Midbrain (tissue), 1 donor: Measurements from ENCODE around the gene GSDMA.

ENCODE experiments used
- DNase-seq: peaks from one replicate; lab custom pipeline; 2025; lab: John Stamatoyannopoulos, UW

Gene GSDMA

DNA sequence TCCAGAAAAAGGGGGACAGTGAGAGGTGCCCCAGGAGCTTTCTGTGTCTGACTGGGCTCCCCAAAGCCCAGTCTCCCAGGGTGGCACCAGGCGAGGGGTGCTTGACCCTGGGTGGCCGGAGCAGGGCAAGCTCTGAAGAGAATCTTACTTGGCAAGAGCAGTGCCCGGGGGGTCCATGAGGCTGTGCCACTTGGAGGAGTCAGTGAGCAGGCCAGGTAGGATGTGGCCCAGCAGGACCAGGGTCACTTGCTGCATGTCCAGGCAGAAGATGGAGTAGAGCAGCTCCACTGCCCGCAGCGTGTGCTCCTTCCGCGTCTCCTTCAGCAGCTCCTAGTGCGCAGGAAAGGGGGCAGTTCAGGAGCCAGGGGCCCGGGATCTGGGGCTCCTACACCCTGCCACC lies 59.7 kb downstream of the GSDMA start:
- no peak for DNase-seq

DNA sequence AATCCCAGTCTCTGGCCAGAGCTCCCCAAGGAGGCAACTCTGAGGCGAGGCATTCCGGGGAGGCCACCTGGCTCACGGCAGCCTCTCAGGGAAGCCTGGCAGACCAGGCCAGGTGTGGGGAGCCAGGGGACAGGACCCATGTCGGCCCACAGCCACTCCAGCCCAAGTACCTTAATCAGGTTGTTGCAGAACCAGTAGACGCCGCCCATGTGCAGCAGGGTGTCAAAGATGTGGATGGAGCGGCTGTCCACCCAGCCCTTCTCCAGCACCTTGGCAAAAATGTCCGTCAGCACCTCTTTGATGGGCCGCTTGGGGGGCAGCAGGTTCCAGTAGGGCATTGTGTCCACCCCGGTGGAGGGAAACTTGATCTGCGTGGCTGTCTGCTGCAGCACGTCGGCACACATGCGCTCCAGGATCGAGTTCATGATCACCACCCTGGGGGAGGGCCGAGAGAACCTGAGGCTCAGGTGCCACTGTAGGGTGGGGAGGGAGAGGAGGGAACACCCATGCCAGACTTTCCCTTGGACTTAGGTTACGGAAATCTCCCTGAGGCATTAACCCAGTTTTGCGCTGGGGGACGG lies 60.2 kb downstream of the GSDMA start:
- DNase-seq: no peak

DNA sequence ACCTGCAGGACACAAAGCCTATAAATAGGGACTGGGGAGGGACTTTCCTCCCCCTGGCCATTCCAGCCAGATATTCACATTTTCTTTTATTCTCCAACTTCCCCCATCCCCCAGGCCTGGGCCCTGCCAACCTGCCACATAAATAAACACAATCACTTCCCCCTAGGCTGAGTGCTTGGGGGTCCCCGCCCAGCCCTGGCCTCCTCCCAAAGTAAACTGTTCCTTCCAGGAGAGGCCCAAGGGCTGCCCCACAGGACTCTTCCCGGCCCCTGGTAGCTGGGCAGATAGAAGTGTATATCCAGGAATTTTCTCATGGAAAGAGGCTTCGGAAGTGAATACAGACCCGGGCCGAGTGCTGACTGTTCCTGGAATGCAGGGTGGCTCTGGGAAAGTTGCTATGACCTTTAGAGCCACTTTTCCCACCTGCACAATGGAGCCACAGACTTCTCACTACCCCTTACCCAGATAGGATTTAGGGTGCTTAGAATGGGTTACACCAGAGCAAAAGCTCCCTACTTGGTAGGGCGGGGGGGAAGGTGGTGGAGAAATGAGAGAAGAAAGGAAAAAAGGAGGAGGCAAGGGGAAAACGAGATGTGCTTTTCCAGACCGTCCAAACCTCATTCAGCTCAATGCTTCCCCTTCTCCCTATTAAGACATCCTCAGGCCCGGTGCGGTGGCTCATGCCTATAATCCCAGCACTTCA lies 60.9 kb downstream of the GSDMA start:
- no peak for DNase-seq

DNA sequence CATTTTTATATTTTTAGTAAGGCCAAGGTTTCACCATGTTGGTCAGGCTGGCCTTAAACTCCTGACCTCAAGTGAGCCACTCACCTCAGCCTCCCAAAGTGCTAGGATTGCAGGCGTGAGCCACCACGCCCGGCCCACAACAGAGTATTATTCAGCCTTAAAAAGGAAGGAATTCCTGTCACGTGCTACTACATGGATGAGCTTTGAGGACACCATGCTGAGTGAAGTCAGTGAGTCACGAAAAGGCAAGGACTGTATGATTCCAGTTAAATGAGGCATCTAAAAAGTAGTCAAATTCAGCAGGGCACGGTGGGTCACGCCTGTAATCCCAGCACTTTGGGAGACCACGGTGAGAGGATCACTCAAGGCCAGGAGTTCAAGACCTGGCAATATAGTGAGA lies 62.1 kb downstream of the GSDMA start:
- no peak for DNase-seq

DNA sequence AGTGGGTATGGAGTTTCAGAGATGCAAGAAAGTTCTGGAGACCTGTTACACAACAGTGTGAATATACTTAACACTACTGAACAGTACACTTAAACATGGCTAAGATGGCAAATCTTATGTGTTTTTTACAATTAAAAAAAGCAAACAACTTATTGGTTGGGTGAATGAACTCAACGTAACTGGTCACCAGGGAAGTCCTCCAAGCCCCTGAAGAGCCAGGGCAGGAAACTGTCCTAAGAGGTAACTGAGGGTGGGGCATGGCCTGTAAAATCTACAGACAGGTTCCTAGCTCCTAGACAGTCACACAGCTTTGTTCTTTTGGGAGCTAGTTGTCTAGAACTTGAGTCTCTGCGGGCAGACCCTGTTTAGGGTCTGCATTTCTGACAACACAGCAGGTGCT lies 62.8 kb downstream of the GSDMA start:
- DNase-seq: no peak

DNA sequence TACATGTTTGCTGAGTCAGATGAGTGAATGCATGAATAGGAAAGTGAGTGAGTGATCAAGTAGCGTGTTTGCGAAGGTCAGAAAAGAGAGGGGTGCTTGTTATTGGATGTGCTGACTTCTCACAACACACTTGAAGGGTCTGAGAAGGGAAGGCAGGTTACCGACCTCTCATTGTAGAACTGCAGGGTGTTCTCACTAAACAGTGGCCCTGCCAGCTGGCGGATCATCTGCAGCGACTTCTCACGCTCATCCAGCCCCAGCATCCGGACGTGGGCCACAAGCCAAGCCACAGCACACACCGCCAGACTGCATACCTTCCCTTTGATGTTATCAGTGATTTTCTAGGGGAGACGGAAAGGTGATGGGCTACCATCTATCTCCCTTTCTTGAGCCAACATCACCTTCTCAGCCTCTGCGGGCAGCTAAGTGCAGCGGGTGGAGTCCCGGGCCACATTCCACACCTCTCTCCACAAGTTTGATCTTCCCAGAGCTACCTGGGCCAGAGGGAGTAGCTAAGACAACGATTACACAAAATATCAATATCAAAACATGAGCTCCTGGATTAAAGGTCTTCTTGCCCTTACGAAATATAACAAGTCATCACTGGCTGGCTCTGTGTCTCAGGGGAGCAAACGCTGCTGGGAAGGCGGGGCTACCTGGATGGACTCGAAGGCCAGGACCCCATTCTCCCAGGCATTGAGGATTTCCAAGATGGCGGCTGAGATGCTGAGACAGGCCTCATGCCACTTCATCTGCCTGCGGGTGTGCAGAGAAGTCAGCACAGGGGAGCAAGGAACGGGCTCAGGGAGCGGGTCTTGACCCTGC lies 63.4 kb downstream of the GSDMA start:
- DNase-seq: no peak

DNA sequence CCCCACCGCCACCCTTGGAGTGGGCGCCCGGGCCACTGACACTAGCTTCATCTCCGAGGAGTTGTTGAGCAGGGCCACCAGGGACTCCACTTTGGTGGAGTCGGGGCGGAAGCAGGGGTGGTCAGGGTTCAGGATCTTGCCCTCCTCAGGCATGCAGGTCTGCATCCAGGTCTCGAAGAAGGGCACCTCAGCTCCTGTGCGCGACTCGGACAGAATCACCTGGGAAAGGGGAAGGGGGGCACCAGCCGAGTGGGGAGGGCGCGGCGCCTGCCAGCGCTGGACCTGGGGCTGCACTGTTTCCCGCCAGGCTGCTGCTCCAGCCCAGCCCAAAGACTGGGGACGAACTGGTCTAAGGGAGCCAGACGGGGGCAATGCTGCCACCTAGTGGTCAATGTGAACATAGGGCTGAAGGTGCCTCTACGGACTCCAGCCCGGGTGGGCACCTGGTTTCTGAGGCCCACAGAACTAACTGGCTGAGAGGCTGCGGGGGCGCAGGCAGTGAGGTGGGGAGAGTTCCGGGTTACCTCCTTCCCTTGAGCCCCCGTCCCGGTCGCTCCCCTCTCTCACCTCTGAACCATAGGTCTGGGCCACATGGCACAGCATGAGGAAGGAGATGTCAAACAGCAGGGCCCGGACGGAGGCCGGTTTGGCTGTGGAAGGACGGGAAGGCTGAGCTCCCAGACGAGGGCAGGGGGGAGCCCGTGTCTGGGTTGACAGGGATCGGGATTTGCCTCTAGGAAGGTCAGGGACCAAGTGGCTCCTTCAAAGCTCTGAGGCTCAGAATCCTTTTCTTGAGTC lies 64.2 kb downstream of the GSDMA start:
- peak; percentile 78 for DNase-seq
